DOHH2 (cell line): ENCODE data around the gene KIAA0040.

ENCODE experiments used
- EZH2phosphoT487 ChIP-seq: fragments of 200-600 bp; sonication (generic); IDR thresholded peaks from 2 replicates; pipeline ENCODE4 v1.6.1; 2017; ENCODE audit warnings: borderline replicate concordance, mild to moderate bottlenecking, antibody characterized with exemption, low read length, moderate library complexity, mixed read lengths
- TF ChIP-seq, protein P1 (sequence below): fragments of 200-600 bp; sonication (generic); IDR thresholded peaks from one replicate; pipeline ENCODE4 v1.5.1; 2014; ENCODE audit warnings: antibody characterized with exemption, mild to moderate bottlenecking, low read depth, low read length; ENCODE audit not compliant: poor library complexity, severe bottlenecking

DNA sequence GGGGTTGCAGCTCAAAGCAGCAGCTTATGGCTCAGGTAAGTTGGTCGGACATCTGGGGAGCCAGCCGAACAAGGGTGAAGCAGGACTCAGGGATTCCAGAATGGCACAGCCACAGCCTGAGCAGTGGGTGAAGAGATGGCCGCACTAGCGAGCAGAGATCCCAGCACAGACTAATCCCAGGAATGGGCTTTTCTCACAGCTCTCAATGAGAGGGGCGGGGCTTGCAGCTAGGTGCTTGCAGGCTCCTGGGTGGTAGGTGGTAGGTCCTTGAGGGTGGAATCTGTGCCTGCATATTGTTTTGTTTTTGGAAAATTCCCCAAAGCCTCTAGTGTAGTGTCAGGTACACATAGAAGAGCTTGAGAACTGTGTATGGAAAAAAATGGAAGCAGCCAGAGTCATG, 9.0 kb downstream of the KIAA0040 start:
- TF ChIP-seq, protein P1, sequence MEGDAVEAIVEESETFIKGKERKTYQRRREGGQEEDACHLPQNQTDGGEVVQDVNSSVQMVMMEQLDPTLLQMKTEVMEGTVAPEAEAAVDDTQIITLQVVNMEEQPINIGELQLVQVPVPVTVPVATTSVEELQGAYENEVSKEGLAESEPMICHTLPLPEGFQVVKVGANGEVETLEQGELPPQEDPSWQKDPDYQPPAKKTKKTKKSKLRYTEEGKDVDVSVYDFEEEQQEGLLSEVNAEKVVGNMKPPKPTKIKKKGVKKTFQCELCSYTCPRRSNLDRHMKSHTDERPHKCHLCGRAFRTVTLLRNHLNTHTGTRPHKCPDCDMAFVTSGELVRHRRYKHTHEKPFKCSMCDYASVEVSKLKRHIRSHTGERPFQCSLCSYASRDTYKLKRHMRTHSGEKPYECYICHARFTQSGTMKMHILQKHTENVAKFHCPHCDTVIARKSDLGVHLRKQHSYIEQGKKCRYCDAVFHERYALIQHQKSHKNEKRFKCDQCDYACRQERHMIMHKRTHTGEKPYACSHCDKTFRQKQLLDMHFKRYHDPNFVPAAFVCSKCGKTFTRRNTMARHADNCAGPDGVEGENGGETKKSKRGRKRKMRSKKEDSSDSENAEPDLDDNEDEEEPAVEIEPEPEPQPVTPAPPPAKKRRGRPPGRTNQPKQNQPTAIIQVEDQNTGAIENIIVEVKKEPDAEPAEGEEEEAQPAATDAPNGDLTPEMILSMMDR, result no peak
- no peak for TF ChIP-seq EZH2phosphoT487
